ENCODE results near the gene KLC3.

KLC3 gene

DNA sequence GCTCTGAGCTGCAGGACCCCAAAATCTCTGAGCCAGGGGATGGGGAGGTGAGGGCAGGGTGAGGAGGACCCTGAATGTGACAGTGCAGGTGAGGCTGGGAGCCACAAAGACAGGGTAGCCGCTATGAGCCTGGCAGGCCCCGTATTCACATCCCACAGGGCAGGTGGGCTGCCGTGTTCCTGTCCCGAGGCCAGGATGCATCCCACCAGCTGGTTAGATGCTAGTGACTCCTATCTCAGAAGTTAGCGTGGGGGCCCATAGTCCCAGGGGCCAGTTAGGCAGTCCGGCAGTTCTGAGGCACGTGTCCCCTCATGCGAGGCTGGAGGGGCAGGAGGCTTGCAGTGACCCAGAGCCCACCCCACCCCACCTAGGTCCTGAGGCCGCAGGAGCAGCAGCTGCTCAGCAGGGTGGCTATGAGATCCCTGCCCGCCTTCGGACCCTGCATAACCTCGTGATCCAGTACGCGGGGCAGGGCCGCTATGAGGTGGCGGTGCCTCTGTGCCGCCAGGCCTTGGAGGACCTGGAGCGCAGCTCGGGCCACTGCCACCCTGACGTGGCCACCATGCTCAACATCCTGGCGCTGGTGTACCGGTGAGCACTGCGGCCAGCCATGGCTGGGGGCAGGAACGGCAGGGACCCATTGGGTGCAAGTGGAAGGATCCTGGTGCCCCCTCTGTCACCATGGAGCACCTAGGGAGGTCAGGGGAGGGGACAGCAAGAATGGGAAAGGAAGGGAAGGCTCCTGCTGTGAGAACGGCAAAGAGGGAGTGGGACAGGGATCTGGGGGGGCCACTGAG, 7.2 kb downstream of the KLC3 start:
- H3K4me2 ChIP-seq (ENCODE audit: low read length): no peak overlapping the region
- no peaks in the 10 kb centered on the region for H3F3A ChIP-seq (ENCODE audit: insufficient read depth, low read length)
- H3K27me3 ChIP-seq (ENCODE audit: insufficient read depth, low read length): peaks cover 13% of the 10 kb centered on the region; the same call in 1 of the 2 replicates
- no peak overlapping the region for H3K4me3 ChIP-seq (ENCODE audit: low read depth, low read length, poor library complexity, severe bottlenecking)
- no peak for TF ChIP-seq EZH2 (IDR thresholded peaks at IDR 0.05; ENCODE audit: borderline replicate concordance, low read length)
- TF ChIP-seq, protein P1, sequence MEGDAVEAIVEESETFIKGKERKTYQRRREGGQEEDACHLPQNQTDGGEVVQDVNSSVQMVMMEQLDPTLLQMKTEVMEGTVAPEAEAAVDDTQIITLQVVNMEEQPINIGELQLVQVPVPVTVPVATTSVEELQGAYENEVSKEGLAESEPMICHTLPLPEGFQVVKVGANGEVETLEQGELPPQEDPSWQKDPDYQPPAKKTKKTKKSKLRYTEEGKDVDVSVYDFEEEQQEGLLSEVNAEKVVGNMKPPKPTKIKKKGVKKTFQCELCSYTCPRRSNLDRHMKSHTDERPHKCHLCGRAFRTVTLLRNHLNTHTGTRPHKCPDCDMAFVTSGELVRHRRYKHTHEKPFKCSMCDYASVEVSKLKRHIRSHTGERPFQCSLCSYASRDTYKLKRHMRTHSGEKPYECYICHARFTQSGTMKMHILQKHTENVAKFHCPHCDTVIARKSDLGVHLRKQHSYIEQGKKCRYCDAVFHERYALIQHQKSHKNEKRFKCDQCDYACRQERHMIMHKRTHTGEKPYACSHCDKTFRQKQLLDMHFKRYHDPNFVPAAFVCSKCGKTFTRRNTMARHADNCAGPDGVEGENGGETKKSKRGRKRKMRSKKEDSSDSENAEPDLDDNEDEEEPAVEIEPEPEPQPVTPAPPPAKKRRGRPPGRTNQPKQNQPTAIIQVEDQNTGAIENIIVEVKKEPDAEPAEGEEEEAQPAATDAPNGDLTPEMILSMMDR (IDR thresholded peaks at IDR 0.05; ENCODE audit: low read length): no peak
- H4K20me1 ChIP-seq (ENCODE audit: insufficient read depth, low read length): no peaks in the 10 kb centered on the region
- no peak overlapping the region for H3K27ac ChIP-seq (ENCODE audit: low read depth, low read length, poor library complexity, severe bottlenecking)
- no peaks in the 10 kb centered on the region for H3K9me3 ChIP-seq (ENCODE audit: low read length)
- H3K79me2 ChIP-seq (ENCODE audit: insufficient read depth, low read length): no peaks in the 10 kb centered on the region
- peaks cover 21% of the 10 kb centered on the region for H3K36me3 ChIP-seq (ENCODE audit: insufficient read depth, low read length)
- no peak overlapping the region for H3K9ac ChIP-seq (ENCODE audit: low read length)
- H3K9me2 ChIP-seq (ENCODE audit: low read depth, low read length): no peaks in the 10 kb centered on the region
- H2AFZ ChIP-seq (ENCODE audit: low read length): no peak overlapping the region
- no peaks in the 10 kb centered on the region for H3K4me1 ChIP-seq (ENCODE audit: insufficient read depth, low read length, severe bottlenecking)

DNA sequence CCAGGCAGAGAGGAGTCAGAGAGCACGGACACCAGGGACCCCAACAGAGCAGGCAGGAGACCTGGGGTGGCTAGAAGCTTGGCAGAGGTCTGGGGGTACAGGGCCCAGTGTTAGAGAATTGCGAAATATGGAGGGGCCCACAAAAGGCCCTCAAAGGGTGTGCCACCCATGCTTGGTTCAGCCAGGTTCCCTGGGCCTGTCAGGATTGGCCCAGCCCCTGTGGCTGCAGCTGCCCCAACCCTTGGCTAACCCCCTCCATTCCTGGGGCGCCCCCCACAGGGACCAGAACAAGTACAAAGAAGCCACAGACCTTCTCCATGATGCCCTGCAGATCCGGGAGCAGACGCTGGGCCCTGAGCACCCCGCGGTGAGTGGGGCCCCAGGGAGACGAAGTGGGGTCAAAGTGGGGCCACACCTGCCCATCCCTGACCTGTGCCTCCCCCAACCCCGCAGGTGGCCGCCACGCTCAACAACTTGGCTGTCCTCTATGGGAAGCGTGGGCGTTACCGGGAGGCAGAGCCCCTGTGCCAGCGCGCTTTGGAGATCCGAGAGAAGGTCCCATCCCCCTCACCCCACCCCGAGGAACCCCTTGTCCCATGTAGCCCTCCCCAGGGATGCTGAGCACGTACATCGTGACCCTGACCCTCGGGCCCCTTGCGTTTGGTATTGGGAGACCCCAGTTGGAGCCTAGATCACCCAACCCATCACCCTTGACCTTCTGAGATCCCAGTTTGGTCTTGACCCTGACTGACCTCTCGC, 8.0 kb downstream of the KLC3 start:
- Histone ChIP-seq H3K4me2 (ENCODE audit: low read length) (no peak overlapping the region), H3K9me3 (ENCODE audit: low read length) (no peaks in the 10 kb centered on the region), H3F3A (ENCODE audit: insufficient read depth, low read length) (no peaks in the 10 kb centered on the region), H3K9me2 (ENCODE audit: low read depth, low read length) (no peaks in the 10 kb centered on the region), H3K4me1 (ENCODE audit: insufficient read depth, low read length, severe bottlenecking) (no peaks in the 10 kb centered on the region), H3K79me2 (ENCODE audit: insufficient read depth, low read length) (no peaks in the 10 kb centered on the region), H3K9ac (ENCODE audit: low read length) (no peak overlapping the region), H3K27ac (ENCODE audit: low read depth, low read length, poor library complexity, severe bottlenecking) (no peak overlapping the region), H3K36me3 (ENCODE audit: insufficient read depth, low read length) (peaks cover 29% of the 10 kb centered on the region), H2AFZ (ENCODE audit: low read length) (no peak overlapping the region), H4K20me1 (ENCODE audit: insufficient read depth, low read length) (no peaks in the 10 kb centered on the region), H3K27me3 (ENCODE audit: insufficient read depth, low read length) (peaks cover 13% of the 10 kb centered on the region; the same call in 1 of the 2 replicates), H3K4me3 (ENCODE audit: low read depth, low read length, poor library complexity, severe bottlenecking) (no peak overlapping the region)
- TF ChIP-seq, protein P1 (IDR thresholded peaks at IDR 0.05; ENCODE audit: low read length): no peak
- no peak for TF ChIP-seq EZH2 (IDR thresholded peaks at IDR 0.05; ENCODE audit: borderline replicate concordance, low read length)

DNA sequence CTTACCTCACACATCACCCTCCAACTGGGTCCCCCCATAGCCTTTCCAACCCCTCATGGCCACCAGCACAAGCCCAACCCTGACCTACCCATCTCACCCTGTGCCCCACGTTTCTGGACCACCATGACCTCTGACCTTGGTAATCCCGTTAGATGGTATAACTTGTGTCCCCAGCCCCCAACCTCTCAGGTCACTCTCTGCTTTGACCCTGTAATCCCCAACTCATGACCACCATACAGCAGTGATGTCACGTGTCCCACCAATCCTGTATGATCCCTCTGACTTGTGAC, 8.5 kb downstream of the KLC3 start:
- Histone ChIP-seq H3K79me2 (ENCODE audit: insufficient read depth, low read length) (no peaks in the 10 kb centered on the region), H3K4me2 (ENCODE audit: low read length) (no peak overlapping the region), H3K4me1 (ENCODE audit: insufficient read depth, low read length, severe bottlenecking) (no peaks in the 10 kb centered on the region), H3K27ac (ENCODE audit: low read depth, low read length, poor library complexity, severe bottlenecking) (no peak overlapping the region), H2AFZ (ENCODE audit: low read length) (no peak overlapping the region), H3K36me3 (ENCODE audit: insufficient read depth, low read length) (peaks cover 33% of the 10 kb centered on the region), H3K9me2 (ENCODE audit: low read depth, low read length) (no peaks in the 10 kb centered on the region), H3K4me3 (ENCODE audit: low read depth, low read length, poor library complexity, severe bottlenecking) (no peak overlapping the region), H3K27me3 (ENCODE audit: insufficient read depth, low read length) (peaks cover 13% of the 10 kb centered on the region; the same call in 1 of the 2 replicates), H3K9me3 (ENCODE audit: low read length) (no peaks in the 10 kb centered on the region), H3K9ac (ENCODE audit: low read length) (no peak overlapping the region), H3F3A (ENCODE audit: insufficient read depth, low read length) (no peaks in the 10 kb centered on the region), H4K20me1 (ENCODE audit: insufficient read depth, low read length) (no peaks in the 10 kb centered on the region)
- TF ChIP-seq, protein P1 (IDR thresholded peaks at IDR 0.05; ENCODE audit: low read length): no peak
- TF ChIP-seq EZH2 (IDR thresholded peaks at IDR 0.05; ENCODE audit: borderline replicate concordance, low read length): no peak

Data from OCI-LY1 (cell line).